ENCODE results near the gene MLLT1.

The MLLT1 gene

DNA sequence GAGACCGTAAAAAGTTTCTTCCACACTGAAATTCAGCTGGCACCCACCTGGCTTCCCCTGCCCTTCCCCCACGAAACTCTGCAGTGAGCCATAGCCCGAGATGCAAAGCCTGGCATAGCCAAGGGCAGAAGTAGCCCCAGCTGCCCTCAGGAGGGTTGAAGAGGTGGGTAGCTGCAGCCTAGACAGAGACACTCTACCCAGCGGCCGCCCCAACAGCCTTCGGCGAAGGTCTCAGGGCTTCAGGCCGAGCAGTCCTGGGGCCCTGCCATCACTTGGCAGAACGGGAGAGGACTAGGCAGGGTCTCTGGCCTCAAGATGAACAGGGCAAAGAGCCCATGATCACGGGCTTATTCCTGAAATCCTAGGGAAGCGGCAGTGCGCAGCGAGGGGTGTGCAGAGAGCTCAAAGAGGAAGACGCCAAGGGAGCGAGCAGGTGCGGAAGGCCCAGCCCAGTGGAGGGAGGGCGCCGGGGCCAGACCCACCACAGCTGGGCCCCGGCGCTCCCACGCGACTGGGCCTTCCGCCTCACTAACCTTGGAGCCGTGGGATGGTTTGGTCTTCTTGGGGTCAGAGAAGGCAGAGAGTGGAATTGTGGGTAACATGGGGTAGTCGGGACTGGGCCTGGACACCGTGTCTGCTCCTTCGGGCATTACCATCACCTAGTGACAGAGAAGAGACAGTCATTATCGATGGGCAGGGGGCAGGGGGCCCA is 53.2 kb downstream of the MLLT1 start:
- Mint-ChIP-seq H3K4me1 (peaks cover 23% of the 10 kb centered on the region), H3K9me3 (no peaks in the 10 kb centered on the region), H3K36me3 (peaks cover 29% of the 10 kb centered on the region), H3K27ac (peak overlapping the region; percentile 56), H3K4me3 (no peak overlapping the region)
- no peak for DNase-seq (ENCODE audit: low spot score in 2 of 2)
- ATAC-seq: no peak

DNA sequence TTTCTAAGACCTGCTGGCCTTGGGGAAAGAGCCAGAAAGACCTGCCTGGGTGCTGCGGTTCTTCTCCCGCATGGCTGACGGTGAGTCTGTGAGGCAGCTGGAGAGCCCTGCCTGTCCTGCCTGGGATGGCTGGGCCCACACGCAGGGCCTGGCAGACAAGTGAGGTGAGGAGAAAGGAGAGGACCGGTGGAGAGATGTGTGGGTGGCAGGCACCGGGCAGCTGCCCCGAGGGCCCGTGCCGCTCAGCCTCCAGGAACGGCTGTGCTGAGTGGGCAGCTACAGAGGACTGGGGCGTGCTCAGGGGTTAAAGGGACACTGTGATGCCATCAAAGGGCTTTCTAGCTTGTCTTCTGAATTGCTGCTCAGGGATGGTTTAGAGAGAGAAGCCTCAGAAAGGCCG is 53.8 kb downstream of the MLLT1 start:
- no peak overlapping the region for H3K4me3 Mint-ChIP-seq
- peaks cover 25% of the 10 kb centered on the region for H3K36me3 Mint-ChIP-seq
- DNase-seq (ENCODE audit: low spot score in 2 of 2): no peak
- H3K4me1 Mint-ChIP-seq: peaks cover 21% of the 10 kb centered on the region
- no peaks in the 10 kb centered on the region for H3K9me3 Mint-ChIP-seq
- H3K27ac Mint-ChIP-seq: peak overlapping the region; percentile 56
- ATAC-seq: no peak

DNA sequence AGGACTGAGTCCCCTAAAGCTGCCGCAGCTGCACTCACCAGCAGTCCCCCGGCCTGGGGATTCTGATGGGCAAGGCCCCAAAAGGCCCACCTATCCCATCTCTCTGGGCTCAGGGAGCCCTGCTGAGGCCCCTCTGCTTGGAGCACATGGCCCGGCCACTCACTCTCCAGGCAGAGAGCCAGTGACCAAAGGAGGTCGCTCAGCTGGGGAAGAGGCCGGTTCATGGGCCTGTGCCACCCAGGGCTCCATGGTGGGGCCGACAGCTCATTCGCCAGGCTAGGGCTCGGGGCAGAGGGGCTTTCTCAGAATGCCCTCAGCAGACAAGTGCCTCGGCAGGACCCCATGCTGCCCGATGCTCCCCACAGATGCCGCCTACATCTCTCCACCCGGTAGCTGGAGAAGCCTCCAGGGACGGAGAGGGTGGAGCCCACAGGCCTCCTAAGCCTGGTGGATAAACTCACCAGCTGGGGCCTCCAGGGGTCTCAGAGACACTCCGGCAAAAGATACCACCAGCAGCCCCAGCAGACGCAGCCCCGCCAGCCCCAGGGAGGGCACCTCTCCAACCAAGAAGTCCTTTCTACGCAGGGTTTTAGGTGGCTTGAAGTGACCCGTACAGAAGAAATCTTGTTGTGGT is 54.4 kb downstream of the MLLT1 start:
- peaks cover 19% of the 10 kb centered on the region for H3K36me3 Mint-ChIP-seq

DNA sequence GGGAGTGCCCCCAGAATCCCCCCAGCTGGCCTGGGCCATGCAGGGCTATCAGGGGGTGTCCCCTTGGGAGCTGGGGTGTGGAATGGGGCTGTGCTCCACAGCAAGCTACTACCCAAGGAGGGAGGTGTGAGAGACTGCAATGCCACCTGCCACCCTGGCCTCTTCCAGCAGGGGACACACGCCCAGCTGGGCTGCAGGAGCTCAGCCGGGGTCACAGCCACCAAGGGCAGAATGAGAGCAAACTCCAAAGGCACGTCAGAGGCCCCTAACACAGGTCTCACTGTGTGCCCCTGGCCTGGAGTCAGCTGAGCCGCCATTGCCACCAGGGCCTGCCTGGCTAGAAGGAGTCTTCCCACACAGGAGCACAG is 55.5 kb downstream of the MLLT1 start:
- ATAC-seq (no peak), DNase-seq (ENCODE audit: low spot score in 2 of 2) (no peak)
- Mint-ChIP-seq H3K9me3 (no peaks in the 10 kb centered on the region), H3K36me3 (peaks cover 19% of the 10 kb centered on the region), H3K4me1 (peaks cover 9% of the 10 kb centered on the region), H3K4me3 (no peak overlapping the region), H3K27ac (no peak overlapping the region)

More for the DNA sequence above, 54.4 kb downstream of the MLLT1 start:
- no peaks in the 10 kb centered on the region for H3K9me3 Mint-ChIP-seq
- H3K4me1 Mint-ChIP-seq: peaks cover 15% of the 10 kb centered on the region
- H3K27ac Mint-ChIP-seq: peak overlapping the region; percentile 56
- DNase-seq (ENCODE audit: low spot score in 2 of 2) (no peak), ATAC-seq (no peak)
- no peak overlapping the region for H3K4me3 Mint-ChIP-seq

DNA sequence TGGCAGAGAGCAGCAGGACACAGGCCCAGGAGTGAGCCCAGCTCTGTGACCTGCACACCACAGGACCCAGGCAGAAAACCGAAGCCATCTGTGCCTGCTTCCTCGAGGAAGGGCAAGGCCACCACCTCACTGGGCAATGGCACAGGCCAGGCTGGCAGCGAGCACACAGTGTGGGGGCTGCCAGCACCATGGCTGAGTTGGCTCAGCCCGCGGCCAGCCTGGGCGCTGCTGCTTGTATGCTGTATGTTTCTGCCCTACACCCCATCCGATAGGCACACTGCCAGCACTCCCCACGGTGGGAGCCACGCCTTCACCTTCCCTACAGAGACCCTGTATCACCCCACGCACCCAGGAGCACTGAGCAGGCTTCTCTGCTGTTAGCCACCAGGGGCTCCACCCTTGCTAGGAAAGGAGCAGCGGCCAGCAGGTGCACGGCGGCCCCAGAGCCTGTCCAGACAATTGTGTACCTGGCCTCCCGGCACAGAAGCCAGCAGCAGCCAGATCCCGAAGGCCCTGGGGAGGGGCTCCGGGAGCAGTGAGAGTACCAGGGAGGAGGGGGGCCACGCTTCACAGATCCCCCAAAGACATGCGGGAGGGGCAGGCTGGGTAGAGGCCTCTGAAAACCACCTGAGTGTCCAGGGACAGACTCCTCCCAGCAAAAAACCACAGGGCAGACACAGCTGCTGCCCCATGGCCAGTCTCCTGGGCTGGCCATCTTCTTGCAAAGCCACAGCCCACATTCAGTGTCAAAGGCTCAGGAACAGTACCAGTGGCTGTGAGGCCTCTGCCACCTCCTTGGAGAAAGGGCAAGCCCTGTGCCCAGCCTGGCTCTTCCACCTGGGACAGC is 56.1 kb downstream of the MLLT1 start:
- Mint-ChIP-seq H3K4me3 (no peak overlapping the region), H3K36me3 (peaks cover 13% of the 10 kb centered on the region), H3K4me1 (peaks cover 4% of the 10 kb centered on the region), H3K27ac (no peak overlapping the region), H3K9me3 (no peaks in the 10 kb centered on the region)
- ATAC-seq (no peak), DNase-seq (ENCODE audit: low spot score in 2 of 2) (no peak)

DNA sequence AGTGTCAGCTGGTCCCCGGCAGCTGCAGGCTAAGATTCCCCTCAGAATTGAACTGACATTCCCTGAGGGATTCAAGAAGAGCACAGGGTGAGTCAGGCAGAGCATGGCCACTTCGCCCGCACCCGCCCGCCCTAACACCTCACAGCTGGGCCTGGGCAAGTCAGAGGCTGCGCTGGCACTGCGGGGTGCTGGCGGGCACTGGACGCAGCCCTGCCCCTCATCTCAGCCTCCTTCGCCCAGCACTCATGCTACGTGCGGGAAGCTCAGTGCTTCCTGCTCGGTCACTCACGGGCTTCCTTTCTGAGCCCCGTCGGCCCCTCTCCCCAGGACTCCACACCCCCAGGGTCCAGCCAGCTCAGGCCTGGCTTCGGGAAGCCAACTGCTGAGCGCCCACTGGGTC is 56.9 kb downstream of the MLLT1 start:
- Mint-ChIP-seq H3K36me3 (peaks cover 13% of the 10 kb centered on the region), H3K4me3 (no peak overlapping the region), H3K9me3 (no peaks in the 10 kb centered on the region), H3K27ac (no peak overlapping the region), H3K4me1 (peaks cover 10% of the 10 kb centered on the region)
- ATAC-seq (no peak), DNase-seq (ENCODE audit: low spot score in 2 of 2) (no peak)

DNA sequence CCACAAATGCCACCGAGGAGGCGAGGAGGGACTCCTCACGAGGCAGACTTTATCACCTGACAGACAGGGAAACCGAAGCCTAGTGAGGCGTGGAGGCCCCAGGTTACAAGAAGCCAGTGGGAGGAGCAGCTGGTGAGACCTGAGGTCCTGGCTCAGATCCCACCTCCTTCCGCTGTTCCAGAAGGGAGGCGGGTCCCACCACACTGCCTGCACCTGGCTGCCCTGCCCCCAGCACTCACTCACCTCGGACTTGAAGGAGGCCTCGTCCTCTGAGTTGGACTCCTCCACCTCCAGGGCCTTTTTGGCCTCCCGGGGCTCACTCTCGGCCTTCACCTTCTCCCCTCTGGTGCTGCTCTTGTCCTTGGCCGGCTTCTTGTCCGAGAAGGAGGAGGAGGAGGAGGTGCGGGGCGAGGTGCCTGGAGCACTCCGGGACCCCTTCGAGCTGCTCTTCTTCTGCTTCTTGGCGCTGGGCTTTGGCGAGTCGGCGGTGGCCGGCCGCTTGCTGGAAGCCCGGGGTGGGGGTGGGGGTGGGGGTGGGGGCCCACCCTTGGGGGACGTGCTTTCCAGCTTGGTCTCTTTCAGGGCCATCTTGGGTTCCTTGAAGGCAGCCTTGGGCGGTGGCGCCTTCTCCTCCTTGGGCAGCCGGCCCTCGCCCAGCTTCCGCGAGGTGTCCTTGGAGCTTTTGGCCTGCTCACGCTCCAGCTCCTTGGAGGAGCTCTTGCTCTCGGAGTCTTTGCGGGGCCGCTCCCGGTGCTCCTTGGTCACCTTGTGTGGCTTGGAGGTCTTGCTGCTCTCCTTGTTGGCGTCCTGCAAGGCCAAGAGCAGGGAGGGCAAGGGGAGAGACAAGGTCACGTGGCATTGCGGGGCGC is 57.7 kb downstream of the MLLT1 start:
- Mint-ChIP-seq H3K4me3 (no peak overlapping the region), H3K36me3 (peaks cover 10% of the 10 kb centered on the region), H3K9me3 (no peaks in the 10 kb centered on the region), H3K27ac (no peak overlapping the region), H3K4me1 (peaks cover 10% of the 10 kb centered on the region)
- no peak for DNase-seq (ENCODE audit: low spot score in 2 of 2)
- no peak for ATAC-seq

DNA sequence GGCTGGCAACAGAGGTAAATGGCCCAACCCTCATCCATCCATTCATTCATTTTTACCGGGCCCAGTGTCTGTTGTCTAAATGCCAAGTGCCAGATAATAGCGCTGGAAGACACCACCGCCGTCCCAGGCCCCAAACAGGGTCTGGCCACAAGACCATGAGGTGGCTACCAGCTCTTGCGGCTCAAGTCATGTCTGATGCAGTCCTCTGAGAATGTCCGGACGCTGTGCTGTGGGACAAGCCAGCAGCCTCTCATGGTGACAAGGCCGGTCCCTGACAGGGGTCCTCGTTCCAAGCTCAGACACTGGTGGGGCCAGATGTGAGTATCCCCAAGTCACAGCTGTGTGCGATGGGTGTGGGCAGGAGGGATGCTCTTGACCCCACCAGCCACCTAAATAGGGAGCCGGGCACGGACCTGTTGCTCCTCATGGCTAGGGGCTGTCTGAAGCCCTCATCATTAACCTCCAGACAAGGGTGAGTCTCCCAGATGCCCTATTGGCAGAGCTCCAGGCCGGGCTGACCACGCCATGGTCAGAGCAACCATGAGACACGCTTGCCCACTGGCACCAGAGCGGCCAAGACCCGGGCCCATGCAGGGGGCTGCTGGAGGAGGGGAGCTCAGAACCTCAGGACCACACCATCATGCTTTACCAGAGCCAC is 58.4 kb downstream of the MLLT1 start:
- H3K36me3 Mint-ChIP-seq: peaks cover 2% of the 10 kb centered on the region
- peaks cover 7% of the 10 kb centered on the region for H3K4me1 Mint-ChIP-seq
- no peak overlapping the region for H3K27ac Mint-ChIP-seq
- DNase-seq (ENCODE audit: low spot score in 2 of 2) (no peak), ATAC-seq (no peak)
- no peak overlapping the region for H3K4me3 Mint-ChIP-seq
- H3K9me3 Mint-ChIP-seq: no peaks in the 10 kb centered on the region

DNA sequence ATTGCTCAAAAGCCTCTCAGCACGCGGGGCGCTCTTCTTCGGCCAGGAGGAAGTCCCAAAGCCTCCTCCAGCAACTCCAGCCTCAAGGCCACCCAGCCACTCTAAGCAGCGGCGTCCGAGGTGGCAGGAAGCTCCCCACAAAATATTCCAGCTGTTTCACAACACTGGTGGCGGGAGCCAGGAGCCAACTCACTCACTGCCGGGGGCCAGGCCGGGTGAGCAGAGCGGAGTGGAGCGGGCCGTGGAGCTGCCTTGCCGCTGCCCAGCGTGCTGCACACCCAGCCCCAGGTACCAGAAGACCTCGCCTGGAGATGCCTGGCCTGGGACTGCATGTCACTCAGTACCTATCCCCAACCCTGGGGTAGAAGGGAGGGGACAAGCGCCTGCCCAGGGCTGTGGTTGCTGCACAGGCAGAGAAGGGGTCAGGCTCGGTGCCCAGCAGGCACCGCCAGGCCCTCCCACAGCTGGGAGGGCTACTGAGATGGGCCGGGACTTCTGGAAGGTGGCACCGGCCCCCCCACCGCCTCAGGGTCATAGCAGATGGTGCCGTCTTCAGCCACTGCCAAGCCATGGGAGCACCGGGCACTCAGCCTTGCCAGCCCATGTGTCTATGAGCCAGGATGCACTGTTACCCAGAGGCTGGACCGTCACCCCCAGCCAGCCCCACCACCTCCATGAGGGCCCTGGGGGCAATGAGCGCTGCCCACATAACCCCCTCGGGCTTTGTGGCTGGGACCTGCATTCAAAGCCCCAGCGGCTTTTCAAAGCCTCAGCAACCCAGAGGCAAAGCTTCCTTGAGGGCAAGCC is 59.2 kb downstream of the MLLT1 start:
- DNase-seq (ENCODE audit: low spot score in 2 of 2) (no peak), ATAC-seq (no peak)
- Mint-ChIP-seq H3K9me3 (no peaks in the 10 kb centered on the region), H3K4me3 (no peak overlapping the region), H3K36me3 (no peaks in the 10 kb centered on the region), H3K27ac (no peak overlapping the region), H3K4me1 (peaks cover 6% of the 10 kb centered on the region)

DNA sequence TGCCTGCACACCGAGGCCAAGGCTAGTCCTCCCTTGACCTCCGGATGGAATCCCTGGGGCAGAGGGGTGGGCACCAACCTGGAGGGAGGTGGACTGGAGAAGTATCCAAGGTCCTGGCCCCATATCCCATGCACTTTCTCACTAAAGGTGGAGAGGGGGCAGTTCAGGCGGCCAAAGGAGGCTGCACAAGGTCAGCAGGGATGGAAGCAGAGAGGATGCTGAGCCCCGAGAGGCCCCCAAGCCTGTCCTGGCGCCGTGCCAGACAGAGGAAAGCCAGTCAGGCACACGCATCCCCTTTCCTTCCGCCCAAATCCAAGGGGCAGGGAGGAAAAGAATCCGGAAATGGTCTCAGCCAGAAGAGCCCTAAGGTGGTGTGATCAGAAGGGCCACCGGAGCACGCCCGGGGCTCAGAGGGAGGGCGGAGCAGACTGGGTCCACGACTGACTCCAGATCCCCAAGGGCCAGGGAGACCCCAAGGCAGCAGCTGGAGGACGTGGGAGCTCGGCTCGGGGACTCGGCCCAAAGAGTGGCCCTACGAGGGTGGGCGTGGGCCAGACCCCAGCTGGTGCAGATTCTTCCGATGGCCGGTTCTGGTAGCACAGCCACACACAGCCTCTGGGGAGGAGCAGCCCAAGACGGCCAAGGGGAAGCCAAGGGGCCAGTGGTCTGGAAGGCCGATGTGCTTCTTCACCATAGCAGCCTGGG is 60.0 kb downstream of the MLLT1 start:
- no peaks in the 10 kb centered on the region for H3K9me3 Mint-ChIP-seq
- peaks cover 2% of the 10 kb centered on the region for H3K36me3 Mint-ChIP-seq
- H3K4me1 Mint-ChIP-seq: peaks cover 6% of the 10 kb centered on the region
- DNase-seq (ENCODE audit: low spot score in 2 of 2) (no peak), ATAC-seq (no peak)
- no peak overlapping the region for H3K4me3 Mint-ChIP-seq
- H3K27ac Mint-ChIP-seq: no peak overlapping the region

DNA sequence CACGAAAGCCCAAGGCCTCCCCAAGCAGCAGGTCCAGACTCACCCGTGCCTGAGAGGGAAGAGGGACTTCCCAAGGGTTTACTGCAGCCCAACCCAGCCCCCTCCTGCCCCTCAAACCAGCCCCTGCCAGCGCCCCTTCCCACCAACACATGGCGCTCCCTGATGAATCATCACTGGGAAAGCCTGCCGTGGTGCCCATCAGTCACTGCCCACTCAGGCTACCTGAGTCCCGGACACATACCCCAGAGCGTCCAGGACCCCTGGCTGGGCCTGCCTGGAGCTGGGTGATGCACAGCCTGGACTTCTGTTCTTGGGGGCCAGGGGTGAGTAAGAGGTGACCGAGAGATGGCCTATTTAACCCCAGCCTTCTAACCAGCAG is 60.6 kb downstream of the MLLT1 start:
- peaks cover 7% of the 10 kb centered on the region for H3K36me3 Mint-ChIP-seq
- no peak overlapping the region for H3K27ac Mint-ChIP-seq
- no peak for ATAC-seq
- no peak overlapping the region for H3K4me3 Mint-ChIP-seq
- no peaks in the 10 kb centered on the region for H3K9me3 Mint-ChIP-seq
- no peak for DNase-seq (ENCODE audit: low spot score in 2 of 2)
- H3K4me1 Mint-ChIP-seq: peaks cover 6% of the 10 kb centered on the region

DNA sequence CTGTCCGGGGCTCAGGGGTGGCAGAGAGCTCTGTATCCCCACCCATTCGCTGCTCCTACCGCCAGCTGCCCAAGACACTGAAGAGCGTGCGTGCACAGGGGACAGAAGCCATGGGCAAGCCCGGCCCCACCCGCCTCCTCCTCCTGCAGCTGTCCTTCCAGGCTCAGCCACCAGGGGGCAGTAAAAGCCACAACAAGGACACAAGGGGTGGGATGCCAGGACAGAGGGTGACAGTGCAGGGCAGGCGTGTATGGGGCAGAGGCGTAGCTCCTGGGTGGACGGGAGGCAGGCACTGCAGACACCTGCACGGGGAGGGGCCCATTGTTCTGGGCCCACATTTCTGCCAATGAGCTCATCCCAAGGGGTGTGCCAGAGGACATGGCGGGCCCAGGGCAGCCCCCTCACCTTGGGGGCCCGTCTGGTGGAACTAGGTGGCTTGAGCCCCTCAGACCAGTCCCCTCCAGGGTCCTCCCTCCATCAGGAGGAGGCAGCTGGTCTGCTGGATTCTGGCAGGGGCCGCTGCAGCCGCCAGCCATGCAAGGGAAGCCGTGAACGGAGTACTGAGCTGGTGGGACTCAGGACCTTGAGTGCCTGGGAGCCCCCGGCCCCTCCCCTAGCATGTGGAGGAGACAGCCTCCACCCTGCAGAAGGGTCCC is 61.2 kb downstream of the MLLT1 start:
- H3K27ac Mint-ChIP-seq: peak overlapping the region; percentile 54
- ATAC-seq (peak; percentile 78), DNase-seq (ENCODE audit: low spot score in 2 of 2) (peak; percentile 89 to 94)
- peaks cover 6% of the 10 kb centered on the region for H3K4me1 Mint-ChIP-seq
- H3K4me3 Mint-ChIP-seq: no peak overlapping the region
- H3K9me3 Mint-ChIP-seq: no peaks in the 10 kb centered on the region
- peaks cover 7% of the 10 kb centered on the region for H3K36me3 Mint-ChIP-seq

DNA sequence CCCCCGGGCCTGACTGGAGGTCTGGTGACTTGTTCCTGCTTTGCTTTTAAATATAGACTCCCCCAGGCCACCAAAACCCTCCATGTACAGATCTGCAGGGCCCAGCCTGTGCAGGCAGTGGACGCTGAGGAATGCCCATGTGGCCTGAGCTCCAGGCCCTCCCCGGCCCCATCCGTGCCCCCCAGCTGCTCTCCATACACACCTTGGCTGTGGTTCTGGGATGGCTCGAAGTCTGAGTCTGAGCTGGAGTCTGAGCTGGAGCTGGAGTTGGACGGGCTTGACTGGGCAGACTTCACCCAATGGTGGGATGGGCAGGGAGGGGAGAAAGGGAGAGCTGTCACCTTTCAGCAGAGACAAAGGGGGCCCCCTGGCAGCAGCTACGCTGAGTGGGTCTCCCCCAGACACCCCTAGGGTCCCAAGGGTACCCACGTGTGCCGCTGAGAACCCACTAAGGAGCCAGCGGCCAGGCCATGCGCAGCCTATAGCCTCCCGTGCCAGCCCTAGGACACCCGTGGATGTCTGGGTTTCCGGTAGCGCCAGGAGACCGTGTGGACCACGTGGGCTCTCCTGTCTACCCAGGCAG is 61.9 kb downstream of the MLLT1 start:
- H3K36me3 Mint-ChIP-seq: peaks cover 7% of the 10 kb centered on the region
- H3K9me3 Mint-ChIP-seq: no peaks in the 10 kb centered on the region
- DNase-seq (ENCODE audit: low spot score in 2 of 2) (no peak), ATAC-seq (no peak)
- H3K27ac Mint-ChIP-seq: peak overlapping the region; percentile 54
- no peak overlapping the region for H3K4me3 Mint-ChIP-seq
- peaks cover 6% of the 10 kb centered on the region for H3K4me1 Mint-ChIP-seq
